D721Med (cell line): Measurements from ENCODE around the gene PDCD2L.
"Not testable (repeated sequence)": the region's sequence is repeated elsewhere in the genome, so short reads cannot be mapped to it uniquely, and the experiment has no call there.

Experiments
- DNase-seq: peaks from one replicate; pipeline ENCODE4 v3.0.0; 2011; ENCODE audit warnings: low spot score; ENCODE audit not compliant: insufficient read length
- FAIRE-seq: peaks from 2 replicates; lab custom pipeline; 2011; peaks lifted over from hg19 to GRCh38; lab: Jason Lieb, UNC
- TF ChIP-seq, protein P1 (sequence below): IDR thresholded peaks from 2 replicates; pipeline ENCODE4 v1.5.1; 2012; ENCODE audit warnings: mild to moderate bottlenecking, control low read depth; ENCODE audit not compliant: insufficient read depth; ENCODE audit errors: missing control alignments

Gene PDCD2L

DNA sequence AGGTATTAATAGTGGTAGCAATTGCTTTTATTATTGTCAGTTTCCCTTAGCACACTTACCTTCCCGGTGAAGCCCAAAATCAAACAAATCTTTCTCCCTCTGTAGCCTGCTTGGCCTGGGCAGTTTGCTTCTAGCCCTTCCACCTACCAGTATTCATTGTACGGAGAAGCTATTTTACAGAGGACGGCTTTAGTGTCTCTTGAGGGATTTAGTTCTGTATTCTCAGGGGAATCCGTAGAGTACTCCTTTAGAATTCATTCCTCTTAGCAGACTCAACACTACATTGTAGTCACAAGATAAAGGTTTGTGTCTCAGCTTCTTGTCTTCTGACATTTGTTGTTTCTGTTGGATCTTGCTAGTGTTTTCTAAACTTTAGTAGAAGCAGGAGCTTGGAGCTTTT lies 53.2 kb downstream of the PDCD2L start:
- TF ChIP-seq, protein P1, sequence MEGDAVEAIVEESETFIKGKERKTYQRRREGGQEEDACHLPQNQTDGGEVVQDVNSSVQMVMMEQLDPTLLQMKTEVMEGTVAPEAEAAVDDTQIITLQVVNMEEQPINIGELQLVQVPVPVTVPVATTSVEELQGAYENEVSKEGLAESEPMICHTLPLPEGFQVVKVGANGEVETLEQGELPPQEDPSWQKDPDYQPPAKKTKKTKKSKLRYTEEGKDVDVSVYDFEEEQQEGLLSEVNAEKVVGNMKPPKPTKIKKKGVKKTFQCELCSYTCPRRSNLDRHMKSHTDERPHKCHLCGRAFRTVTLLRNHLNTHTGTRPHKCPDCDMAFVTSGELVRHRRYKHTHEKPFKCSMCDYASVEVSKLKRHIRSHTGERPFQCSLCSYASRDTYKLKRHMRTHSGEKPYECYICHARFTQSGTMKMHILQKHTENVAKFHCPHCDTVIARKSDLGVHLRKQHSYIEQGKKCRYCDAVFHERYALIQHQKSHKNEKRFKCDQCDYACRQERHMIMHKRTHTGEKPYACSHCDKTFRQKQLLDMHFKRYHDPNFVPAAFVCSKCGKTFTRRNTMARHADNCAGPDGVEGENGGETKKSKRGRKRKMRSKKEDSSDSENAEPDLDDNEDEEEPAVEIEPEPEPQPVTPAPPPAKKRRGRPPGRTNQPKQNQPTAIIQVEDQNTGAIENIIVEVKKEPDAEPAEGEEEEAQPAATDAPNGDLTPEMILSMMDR, result no peak
- DNase-seq (peak; percentile 42), FAIRE-seq (peak; percentile 44)

DNA sequence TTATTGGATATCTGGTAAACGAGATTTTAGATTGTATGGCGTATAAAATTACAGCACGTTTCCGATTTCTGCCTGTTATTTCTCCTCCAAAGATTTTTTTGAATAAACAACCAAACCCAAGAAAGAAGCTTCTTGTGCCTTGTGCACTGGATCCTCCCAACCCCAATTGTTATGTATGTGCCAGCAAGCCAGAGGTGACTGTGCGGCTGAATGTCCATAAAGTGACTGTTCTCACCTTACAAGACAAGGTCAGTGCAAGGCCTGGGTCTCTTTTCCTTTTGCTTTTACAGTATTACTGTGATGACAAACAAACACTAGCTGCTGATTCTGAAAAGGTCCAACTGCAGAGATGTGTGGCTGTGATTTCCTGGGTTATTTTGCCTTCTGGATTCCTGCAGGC lies 54.5 kb downstream of the PDCD2L start:
- no peak for DNase-seq
- TF ChIP-seq, protein P1, result no peak
- FAIRE-seq, result no peak

DNA sequence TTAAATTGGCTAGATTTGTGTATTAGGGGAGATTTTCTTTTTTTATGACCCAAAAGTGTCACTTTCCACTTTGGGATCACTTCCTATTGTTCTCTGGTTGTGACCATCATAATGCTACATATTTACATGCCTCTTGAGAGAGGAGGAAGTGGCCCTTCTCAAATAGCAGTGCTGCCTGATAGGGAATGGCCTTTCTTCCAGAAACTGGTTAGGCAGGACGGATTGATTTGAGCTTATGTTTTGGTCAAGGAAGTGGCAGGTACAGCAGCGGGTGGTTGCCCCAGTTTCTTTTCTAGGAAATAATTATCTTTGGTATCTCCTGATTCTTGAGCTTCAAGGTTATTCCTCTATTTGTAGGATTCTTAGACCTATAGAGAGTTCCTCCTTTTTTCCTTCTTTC lies 55.4 kb downstream of the PDCD2L start:
- TF ChIP-seq, protein P1, result no peak
- DNase-seq (no peak), FAIRE-seq (no peak)

DNA sequence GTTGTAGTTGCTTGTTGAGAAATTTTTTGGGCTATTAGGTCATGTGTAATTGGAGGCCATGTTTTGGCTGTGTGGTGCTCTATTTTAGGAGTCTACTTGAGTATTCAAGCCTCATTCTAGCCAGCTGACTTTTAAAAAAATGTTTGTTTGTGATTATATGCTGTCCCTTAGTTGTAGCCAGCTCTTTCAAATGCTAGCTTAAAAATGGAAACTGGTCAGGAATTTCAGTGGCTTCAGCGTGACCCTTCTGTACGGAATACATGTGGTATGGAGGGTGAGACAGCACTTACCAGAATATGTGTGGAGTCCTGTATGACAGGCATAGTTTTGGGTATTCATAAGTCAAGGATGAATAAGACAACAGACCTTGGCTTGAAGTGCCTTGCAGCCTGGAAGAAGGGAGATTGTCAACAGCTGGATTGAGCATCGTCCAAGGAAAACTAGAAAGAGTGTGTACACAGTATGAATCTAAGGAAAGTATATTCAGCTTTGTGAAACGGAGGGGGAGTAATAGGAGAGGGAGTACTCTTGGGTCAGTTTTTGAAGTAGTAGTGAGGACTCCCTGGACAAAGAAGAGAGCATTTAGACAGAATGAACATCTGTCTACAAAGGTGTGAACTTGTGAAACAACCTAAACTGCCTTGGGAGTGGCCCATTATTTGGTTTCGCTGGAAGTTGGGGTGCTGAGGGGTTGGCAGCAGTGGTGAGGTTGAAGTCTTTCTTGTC lies 57.3 kb downstream of the PDCD2L start:
- DNase-seq (no peak), FAIRE-seq (no peak)
- TF ChIP-seq, protein P1, result no peak

DNA sequence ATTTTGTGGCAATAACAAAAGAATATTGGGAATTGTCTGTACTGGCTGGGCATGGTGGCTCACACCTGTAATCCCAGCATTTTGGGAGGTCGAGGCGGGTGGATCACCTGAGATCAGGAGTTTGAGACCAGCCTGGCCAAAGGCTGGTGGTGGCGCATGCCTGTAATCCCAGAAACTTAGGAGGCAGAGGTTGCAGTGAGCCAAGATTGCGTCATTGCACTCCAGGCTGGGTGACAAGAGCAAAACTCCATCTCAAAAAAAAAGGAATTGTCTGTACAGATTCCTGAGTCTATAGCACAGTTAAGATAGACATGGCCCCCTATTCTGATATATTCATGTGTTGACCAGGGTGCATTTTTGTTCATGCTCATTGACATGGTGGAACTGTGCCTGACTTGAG lies 60.6 kb downstream of the PDCD2L start:
- not testable (repeated sequence) for FAIRE-seq, DNase-seq

DNA sequence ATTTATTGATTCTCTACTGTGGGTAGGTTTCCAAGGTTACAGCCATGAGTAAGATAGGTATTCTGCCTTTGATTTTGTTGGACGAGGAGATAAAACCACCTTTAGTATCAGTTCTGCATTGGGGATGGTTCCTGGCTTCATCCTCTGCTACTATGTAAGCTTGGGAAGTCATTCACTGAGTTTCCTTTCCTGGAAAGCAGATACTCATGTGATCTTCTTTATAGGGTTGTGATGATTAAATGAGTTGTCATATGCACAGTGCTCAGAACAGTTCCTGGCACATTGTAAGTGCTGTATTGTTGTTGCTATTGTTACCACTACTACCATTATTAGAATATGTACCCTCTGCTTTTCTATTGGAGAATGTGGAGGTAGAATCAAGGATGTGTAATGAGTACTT lies 64.2 kb downstream of the PDCD2L start:
- FAIRE-seq (no peak), DNase-seq (no peak)
- TF ChIP-seq, protein P1, result no peak

DNA sequence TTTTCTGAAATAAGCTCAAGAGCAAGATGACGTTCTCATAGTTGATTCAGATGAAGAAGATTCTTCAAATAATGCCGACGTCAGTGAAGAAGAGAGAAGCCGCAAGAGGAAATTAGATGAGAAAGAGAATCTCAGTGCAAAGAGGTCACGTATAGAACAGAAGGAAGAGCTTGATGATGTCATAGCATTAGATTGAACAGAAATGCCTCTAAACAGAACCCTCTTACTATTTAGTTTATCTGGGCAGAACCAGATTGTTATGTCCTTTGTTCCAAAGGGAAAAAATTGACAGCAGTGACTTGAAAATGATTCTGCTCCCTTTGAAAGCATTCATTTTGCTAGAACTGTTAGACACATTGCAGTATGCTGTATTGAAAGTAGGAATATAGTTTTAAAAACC lies 64.8 kb downstream of the PDCD2L start:
- DNase-seq, FAIRE-seq: not testable (repeated sequence)

DNA sequence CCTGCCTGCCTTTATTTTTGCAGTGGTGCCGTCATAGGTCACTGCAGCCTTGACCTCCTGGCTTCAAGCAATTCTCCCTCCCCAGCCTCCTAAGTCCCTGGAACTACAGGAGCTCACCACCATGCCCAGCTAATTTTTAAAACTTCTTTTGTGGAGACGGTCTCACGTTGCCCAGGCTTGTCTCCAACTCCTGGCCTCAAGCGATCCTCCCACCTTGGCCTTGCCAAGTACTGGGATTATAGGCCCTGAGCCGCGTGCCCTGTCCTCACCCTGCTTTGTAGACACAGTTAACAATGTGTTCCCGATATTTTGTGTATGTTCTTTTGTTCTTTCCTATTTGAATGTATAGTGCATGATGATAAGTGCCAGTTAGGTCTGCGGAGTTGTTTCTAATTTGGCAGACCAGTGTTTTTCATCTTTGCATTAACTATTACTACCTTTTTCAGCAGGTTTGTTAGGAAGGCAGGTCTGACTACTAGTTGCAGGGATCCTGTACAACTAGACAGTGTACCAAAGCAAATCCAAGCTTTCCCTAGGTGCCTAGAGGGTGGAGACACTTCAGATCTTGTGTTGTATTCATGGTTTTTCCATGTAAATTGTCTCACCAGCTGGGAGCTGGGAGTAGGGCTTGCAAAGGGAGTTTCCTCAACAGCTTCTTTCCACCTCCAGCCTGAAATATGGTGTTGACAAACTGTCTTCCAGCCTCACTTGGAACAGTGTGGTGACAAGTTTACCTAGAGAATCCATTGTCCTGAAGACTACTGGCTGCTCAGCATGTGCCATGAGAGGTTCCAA lies 67.9 kb downstream of the PDCD2L start:
- FAIRE-seq, result no peak
- TF ChIP-seq, protein P1, result no peak

More for the DNA sequence above, 67.9 kb downstream of the PDCD2L start:
- no peak for DNase-seq
